RWPE2 (cell line): ENCODE measurements around the gene MBOAT2.
"Not testable (repeated sequence)": the region's sequence is repeated elsewhere in the genome, so short reads cannot be mapped to it uniquely, and the experiment has no call there.

Source experiments
- ATAC-seq: fragments of 200-7000 bp; cut with Tn5 transposase; 3 replicates; pipeline ENCODE4 v1.9.1; 2021; ENCODE audit warnings: low read depth
- DNase-seq: peaks from one replicate; pipeline ENCODE4 v3.0.0-alpha.2; 2020; ENCODE audit warnings: low spot score
- H3K27ac ChIP-seq: fragments of 450-650 bp; 2 replicates; pipeline ENCODE4 v1.5.1; 2017; ENCODE audit warnings: mild to moderate bottlenecking; ENCODE audit not compliant: poor library complexity, severe bottlenecking
- H3K27me3 ChIP-seq: fragments of 250-450 bp; sonication (Bioruptor Pico); 2 replicates; pipeline ENCODE4 v1.5.1; 2021; ENCODE audit warnings: mild to moderate bottlenecking, moderate library complexity; ENCODE audit not compliant: insufficient read depth, poor library complexity, severe bottlenecking
- H3K36me3 ChIP-seq: fragments of 250-450 bp; sonication (Bioruptor Pico); 2 replicates; pipeline ENCODE4 v1.5.1; 2020; ENCODE audit warnings: low read depth, mild to moderate bottlenecking, moderate library complexity
- H3K4me1 ChIP-seq: fragments of 250-450 bp; sonication (Bioruptor Pico); 2 replicates; pipeline ENCODE4 v1.5.1; 2021; ENCODE audit warnings: mild to moderate bottlenecking, moderate library complexity; ENCODE audit not compliant: insufficient read depth, poor library complexity, severe bottlenecking
- H3K4me3 ChIP-seq: fragments of 250-450 bp; sonication (Bioruptor Pico); 2 replicates; pipeline ENCODE4 v1.5.1; 2021; ENCODE audit warnings: mild to moderate bottlenecking, moderate library complexity; ENCODE audit not compliant: severe bottlenecking
- H3K9me3 ChIP-seq: fragments of 250-450 bp; sonication (Bioruptor Pico); 2 replicates; pipeline ENCODE4 v1.5.1; 2021; ENCODE audit warnings: mild to moderate bottlenecking, moderate library complexity; ENCODE audit not compliant: severe bottlenecking
- CTCF ChIP-seq: fragments of 450-650 bp; IDR thresholded peaks from one replicate; pipeline ENCODE4 v1.5.1; 2017; ENCODE audit warnings: mild to moderate bottlenecking, moderate library complexity; ENCODE audit not compliant: poor library complexity, severe bottlenecking

MBOAT2 gene

GRCh38 chr2:8935982-8936381 is 67.5 kb downstream of the MBOAT2 start:
- Histone ChIP-seq H3K9me3 (no peaks in the 10 kb centered on the region), H3K36me3 (peaks cover 10% of the 10 kb centered on the region), H3K27ac (no peak overlapping the region), H3K4me1 (no peaks in the 10 kb centered on the region), H3K27me3 (no peaks in the 10 kb centered on the region), H3K4me3 (no peak overlapping the region)
- no peak for ATAC-seq
- no peak for TF ChIP-seq CTCF
- DNase-seq = no peak

GRCh38 chr2:8934338-8934737 is 69.1 kb downstream of the MBOAT2 start:
- H3K36me3 ChIP-seq = 0 out of 2 replicates have a peak, but pooled peaks cover 3% of the 10 kb centered on the region
- H3K4me3 ChIP-seq = no peak overlapping the region
- ATAC-seq (no peak), DNase-seq (no peak)
- H3K4me1 ChIP-seq = no peaks in the 10 kb centered on the region
- no peaks in the 10 kb centered on the region for H3K9me3 ChIP-seq
- no peak overlapping the region for H3K27ac ChIP-seq
- TF ChIP-seq CTCF = no peak
- no peaks in the 10 kb centered on the region for H3K27me3 ChIP-seq

- TF ChIP-seq CTCF = no peak
- Histone ChIP-seq H3K27ac (no peak overlapping the region), H3K9me3 (no peaks in the 10 kb centered on the region), H3K27me3 (no peaks in the 10 kb centered on the region), H3K36me3 (peaks cover 7% of the 10 kb centered on the region), H3K4me1 (no peaks in the 10 kb centered on the region), H3K4me3 (no peak overlapping the region)
- DNase-seq (no peak), ATAC-seq (no peak)
These were observed 70.8 kb downstream of the MBOAT2 start for GRCh38 chr2:8932702-8933101.

GRCh38 chr2:8930185-8930584 is 73.3 kb downstream of the MBOAT2 start:
- not testable (repeated sequence) for DNase-seq, H3K36me3 ChIP-seq, H3K27ac ChIP-seq, H3K9me3 ChIP-seq, ATAC-seq, H3K4me1 ChIP-seq, H3K4me3 ChIP-seq, H3K27me3 ChIP-seq

- peaks cover 10% of the 10 kb centered on the region for H3K36me3 ChIP-seq
- H3K9me3 ChIP-seq = no peaks in the 10 kb centered on the region
- H3K4me3 ChIP-seq = no peak overlapping the region
- H3K27me3 ChIP-seq = no peaks in the 10 kb centered on the region
- TF ChIP-seq CTCF = no peak
- no peak overlapping the region for H3K27ac ChIP-seq
- ATAC-seq (no peak), DNase-seq (no peak)
- H3K4me1 ChIP-seq = no peaks in the 10 kb centered on the region
These were observed 74.4 kb downstream of the MBOAT2 start for GRCh38 chr2:8929128-8929527.
